GM12874 (cell line): Measurements from ENCODE around the gene ADGRL3.

Experiments
- TF ChIP-seq, protein P1 (sequence below): IDR thresholded peaks from 2 replicates; pipeline ENCODE4 v1.5.1; 2011; ENCODE audit warnings: low read depth, mild to moderate bottlenecking, control low read depth, low read length, moderate library complexity; ENCODE audit not compliant: insufficient read depth

Gene ADGRL3

DNA sequence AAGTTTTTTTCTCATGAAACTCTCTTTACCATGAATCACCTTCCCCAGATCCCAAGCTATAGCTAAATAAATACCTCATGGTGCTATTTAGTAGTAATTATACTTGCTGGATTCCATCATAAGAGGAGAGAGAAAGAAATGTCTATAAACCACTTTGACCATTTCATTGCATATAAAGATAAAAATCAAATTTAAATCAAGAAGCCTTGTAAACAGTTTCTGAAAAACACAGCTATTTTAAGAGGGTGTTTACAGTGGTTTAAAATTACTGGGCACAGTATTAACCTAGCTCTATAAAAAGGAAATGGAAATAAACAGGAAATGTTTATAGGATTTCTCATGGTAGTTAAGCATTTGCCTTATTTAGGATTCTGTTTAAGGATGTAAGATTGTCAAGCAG lies 637.9 kb downstream of the ADGRL3 start:
- TF ChIP-seq, protein P1, sequence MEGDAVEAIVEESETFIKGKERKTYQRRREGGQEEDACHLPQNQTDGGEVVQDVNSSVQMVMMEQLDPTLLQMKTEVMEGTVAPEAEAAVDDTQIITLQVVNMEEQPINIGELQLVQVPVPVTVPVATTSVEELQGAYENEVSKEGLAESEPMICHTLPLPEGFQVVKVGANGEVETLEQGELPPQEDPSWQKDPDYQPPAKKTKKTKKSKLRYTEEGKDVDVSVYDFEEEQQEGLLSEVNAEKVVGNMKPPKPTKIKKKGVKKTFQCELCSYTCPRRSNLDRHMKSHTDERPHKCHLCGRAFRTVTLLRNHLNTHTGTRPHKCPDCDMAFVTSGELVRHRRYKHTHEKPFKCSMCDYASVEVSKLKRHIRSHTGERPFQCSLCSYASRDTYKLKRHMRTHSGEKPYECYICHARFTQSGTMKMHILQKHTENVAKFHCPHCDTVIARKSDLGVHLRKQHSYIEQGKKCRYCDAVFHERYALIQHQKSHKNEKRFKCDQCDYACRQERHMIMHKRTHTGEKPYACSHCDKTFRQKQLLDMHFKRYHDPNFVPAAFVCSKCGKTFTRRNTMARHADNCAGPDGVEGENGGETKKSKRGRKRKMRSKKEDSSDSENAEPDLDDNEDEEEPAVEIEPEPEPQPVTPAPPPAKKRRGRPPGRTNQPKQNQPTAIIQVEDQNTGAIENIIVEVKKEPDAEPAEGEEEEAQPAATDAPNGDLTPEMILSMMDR: no peak

DNA sequence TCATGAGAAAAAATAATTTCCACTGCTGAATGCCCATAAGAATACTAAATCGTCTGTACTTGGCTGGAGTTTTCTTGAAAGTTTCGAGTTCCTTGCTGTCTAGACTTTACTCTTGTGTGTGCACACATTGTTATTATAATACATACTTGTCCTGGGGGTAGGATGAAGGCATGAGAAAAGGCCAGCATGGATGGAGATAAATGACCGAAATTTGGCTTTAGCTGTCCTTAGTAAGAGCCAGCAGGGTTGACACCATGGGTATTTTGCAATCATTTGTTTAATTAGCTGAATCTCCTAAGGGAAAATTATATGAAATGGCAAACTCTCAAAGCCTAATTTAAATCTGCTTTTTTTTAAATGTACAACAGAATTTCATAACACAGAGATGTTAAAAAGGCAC lies 641.6 kb downstream of the ADGRL3 start:
- TF ChIP-seq, protein P1: no peak

DNA sequence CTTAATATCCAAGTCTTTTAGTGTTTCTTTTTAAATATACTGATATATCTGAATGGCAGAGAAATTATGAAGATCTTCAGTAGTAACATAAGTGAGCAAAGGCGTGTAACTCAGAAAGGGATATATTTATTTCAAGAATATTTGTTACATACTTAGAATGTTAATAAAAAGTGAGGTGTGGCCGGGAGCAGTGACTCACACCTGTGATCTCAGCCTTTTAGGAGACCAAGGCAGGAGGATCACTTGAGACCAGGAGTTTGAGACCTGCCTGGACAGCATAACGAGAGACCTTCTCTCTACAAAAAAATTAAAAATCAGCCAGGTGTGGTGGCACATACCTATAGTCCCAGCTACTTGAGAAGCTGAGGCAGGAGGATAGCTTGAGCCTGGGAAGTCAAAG lies 651.0 kb downstream of the ADGRL3 start:
- TF ChIP-seq, protein P1: no peak

DNA sequence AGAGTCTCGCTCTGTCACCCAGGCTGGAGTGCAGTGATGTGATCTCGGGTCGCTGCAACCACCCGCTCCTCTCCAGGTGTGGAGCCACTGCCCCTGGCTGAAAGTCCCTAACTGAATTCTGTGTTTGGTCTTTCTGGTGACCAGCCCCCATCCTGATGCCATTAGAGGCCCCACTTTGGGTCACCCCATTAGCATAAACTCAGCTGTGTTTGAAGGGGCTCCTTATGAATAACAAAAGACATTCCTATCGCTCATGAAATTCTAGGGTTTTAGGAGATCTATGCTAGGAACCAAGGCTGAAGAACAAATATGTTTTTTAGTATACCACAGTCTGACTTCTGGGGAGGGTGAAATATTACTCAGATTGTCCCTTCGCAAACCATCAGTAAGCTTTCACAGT lies 652.9 kb downstream of the ADGRL3 start:
- TF ChIP-seq, protein P1: no peak

DNA sequence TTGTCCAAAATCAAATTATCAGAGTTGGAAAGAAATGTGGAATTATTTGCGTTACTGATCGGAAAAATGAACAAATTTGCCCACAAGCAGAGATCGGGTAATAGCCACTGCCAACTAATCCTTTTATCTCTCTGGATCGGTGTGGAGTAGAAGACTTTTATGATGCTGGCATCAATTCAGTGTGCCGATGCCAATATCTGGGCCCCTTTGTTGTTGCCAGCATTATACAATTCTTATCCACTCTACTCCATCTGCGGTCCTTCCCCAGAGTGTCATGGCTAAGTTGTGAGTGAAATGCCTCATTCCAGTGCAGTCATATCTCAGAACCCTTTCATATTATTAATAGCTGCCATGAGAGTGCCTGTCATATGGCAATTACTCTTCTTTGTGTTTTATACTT lies 660.2 kb downstream of the ADGRL3 start:
- TF ChIP-seq, protein P1: no peak

DNA sequence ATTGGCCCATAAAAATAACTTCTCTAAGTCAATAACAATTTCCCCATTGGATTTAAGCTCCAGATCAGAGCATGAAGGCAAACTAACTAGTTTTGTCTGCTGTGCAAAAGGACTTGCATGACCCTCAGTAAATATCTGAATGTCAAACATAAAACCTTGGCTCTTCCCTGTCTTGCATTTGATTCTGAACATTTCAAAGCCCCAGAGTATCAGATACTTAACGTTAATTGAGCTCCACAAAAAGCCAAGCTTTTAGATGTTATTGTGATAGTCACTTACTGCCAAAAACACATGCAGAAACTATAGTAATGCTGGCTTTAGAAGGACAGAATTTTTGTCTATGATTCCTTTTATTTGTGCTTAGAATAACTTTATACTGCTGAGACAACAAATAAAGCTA lies 664.2 kb downstream of the ADGRL3 start:
- TF ChIP-seq, protein P1: no peak

DNA sequence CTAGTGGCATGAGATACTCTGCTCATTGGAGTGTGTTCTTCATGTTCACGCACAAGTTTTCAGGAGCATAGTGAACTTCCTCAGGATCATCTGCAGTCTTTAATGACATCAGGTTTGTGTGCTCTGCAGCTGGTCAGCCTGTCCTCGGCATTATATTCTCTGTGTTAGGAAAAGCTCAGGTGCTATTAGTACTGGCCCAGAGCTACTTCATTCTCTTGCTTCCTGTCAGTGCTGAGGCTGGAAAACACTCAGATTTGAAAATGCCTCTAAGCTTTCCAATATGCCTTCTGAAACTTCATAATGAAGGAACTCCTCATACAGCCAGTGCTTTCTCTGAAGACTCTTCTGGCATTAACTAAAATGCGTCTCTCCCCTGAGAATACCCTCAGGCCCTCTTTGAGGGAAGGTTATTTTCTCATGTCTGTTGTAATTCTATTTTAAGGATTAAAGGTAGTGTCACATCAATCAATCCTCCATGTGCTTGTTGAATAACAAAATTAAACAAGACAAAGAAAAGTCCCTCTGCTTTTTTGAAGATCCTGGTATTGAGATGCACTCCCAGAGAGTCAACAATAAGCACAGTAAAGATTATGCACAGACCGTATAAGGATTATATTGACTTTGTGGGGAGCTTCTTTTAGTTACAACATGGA lies 666.4 kb downstream of the ADGRL3 start:
- TF ChIP-seq, protein P1: no peak
